Measurements from ENCODE around the gene ARMC7. TPM values are rescaled to one million over a fixed set of nuclear protein-coding genes. Genes with fewer than 3 reads are reported as not detected.

ARMC7 gene
- total and polyA plus RNA-seq, 10 of the 15 experiments (the other 5 are each of a cell fraction or from before 2014, with no cell fraction given): 1.5 to 19.8 (median 6.3) TPM

DNA sequence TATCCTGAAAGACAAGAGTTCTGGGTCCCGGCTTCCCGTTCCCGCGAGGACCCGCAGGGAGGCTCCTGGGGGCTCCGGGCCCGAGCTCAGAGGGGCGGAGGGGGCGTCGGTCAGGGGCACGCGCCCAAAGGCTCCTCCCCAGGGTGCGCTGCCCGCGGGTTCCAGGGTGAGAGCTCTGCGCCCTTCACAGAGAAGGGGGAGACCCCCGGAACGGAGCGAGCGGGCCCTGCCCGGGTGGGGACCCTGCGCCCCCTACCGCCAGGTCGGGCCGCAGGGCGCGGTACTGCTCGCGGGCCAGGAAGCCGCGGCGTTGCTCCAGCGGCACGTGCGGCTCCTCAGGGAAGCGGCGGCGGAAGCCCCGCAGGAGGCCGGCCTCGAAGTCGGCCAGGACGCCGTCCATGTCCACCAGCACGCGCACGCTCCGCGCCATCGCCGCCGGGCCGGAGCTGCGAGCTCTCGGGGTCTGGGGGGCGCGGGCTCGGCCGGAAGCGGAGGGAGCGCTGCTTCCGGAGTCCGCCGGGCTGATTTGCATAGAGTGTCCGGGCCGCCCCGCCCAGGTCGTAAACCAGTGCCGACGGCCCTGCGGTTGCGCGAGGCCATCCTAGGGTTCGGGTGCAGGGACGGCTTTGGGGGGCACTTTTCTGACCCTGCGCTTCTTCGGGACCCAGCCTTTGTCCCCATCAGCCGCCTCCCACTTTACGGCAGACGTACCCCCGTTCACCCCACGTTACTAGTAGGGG is 21.7 kb downstream of the ARMC7 start, which contains the start of gene NT5C (continued):
- TF ChIP-seq, protein P1, sequence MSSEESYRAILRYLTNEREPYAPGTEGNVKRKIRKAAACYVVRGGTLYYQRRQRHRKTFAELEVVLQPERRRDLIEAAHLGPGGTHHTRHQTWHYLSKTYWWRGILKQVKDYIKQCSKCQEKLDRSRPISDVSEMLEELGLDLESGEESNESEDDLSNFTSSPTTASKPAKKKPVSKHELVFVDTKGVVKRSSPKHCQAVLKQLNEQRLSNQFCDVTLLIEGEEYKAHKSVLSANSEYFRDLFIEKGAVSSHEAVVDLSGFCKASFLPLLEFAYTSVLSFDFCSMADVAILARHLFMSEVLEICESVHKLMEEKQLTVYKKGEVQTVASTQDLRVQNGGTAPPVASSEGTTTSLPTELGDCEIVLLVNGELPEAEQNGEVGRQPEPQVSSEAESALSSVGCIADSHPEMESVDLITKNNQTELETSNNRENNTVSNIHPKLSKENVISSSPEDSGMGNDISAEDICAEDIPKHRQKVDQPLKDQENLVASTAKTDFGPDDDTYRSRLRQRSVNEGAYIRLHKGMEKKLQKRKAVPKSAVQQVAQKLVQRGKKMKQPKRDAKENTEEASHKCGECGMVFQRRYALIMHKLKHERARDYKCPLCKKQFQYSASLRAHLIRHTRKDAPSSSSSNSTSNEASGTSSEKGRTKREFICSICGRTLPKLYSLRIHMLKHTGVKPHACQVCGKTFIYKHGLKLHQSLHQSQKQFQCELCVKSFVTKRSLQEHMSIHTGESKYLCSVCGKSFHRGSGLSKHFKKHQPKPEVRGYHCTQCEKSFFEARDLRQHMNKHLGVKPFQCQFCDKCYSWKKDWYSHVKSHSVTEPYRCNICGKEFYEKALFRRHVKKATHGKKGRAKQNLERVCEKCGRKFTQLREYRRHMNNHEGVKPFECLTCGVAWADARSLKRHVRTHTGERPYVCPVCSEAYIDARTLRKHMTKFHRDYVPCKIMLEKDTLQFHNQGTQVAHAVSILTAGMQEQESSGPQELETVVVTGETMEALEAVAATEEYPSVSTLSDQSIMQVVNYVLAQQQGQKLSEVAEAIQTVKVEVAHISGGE (CRISPR knock-in tag; IDR thresholded peaks at IDR 0.05): no peak
- TF ChIP-seq IKZF2 (IDR thresholded peaks at IDR 0.05) (no peak), PML (IDR thresholded peaks at IDR 0.05; ENCODE audit: low read length) (peak; percentile 63; the same call in 1 of the 2 replicates), MTA3 (IDR thresholded peaks at IDR 0.05; ENCODE audit: borderline replicate concordance, low read length) (no peak), POLR2AphosphoS5 (IDR thresholded peaks at IDR 0.05; ENCODE audit: low read length) (peak; percentile 90), IRF4 (IDR thresholded peaks at IDR 0.05; ENCODE audit: low read depth, low read length) (no peak), GATAD2B (conservative IDR thresholded peaks at IDR 0.05; ENCODE audit: low read depth) (peak; percentile 99), MXI1 (IDR thresholded peaks at IDR 0.05; ENCODE audit: low read depth, low read length) (peak; percentile 76), CTCF (IDR thresholded peaks at IDR 0.05 in 2 of 3, conservative IDR thresholded peaks at IDR 0.05 in 1 of 3; ENCODE audit: control insufficient read depth in 2 of 3, extremely low read depth in 1 of 3, insufficient read depth in 1 of 3, low read depth in 3 of 3, low read length in 3 of 3) (peak; percentile 72 to 74 (median 74); a peak in 5 of 6 replicates), NR2C2 (IDR thresholded peaks at IDR 0.05; ENCODE audit: borderline replicate concordance, control insufficient read depth, insufficient read length, low read depth) (no peak)
- TF ChIP-seq, protein P2, sequence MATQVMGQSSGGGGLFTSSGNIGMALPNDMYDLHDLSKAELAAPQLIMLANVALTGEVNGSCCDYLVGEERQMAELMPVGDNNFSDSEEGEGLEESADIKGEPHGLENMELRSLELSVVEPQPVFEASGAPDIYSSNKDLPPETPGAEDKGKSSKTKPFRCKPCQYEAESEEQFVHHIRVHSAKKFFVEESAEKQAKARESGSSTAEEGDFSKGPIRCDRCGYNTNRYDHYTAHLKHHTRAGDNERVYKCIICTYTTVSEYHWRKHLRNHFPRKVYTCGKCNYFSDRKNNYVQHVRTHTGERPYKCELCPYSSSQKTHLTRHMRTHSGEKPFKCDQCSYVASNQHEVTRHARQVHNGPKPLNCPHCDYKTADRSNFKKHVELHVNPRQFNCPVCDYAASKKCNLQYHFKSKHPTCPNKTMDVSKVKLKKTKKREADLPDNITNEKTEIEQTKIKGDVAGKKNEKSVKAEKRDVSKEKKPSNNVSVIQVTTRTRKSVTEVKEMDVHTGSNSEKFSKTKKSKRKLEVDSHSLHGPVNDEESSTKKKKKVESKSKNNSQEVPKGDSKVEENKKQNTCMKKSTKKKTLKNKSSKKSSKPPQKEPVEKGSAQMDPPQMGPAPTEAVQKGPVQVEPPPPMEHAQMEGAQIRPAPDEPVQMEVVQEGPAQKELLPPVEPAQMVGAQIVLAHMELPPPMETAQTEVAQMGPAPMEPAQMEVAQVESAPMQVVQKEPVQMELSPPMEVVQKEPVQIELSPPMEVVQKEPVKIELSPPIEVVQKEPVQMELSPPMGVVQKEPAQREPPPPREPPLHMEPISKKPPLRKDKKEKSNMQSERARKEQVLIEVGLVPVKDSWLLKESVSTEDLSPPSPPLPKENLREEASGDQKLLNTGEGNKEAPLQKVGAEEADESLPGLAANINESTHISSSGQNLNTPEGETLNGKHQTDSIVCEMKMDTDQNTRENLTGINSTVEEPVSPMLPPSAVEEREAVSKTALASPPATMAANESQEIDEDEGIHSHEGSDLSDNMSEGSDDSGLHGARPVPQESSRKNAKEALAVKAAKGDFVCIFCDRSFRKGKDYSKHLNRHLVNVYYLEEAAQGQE (IDR thresholded peaks at IDR 0.05; ENCODE audit: low read depth, low read length): no peak
- TF ChIP-seq, protein P3, sequence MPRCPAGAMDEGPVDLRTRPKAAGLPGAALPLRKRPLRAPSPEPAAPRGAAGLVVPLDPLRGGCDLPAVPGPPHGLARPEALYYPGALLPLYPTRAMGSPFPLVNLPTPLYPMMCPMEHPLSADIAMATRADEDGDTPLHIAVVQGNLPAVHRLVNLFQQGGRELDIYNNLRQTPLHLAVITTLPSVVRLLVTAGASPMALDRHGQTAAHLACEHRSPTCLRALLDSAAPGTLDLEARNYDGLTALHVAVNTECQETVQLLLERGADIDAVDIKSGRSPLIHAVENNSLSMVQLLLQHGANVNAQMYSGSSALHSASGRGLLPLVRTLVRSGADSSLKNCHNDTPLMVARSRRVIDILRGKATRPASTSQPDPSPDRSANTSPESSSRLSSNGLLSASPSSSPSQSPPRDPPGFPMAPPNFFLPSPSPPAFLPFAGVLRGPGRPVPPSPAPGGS (IDR thresholded peaks at IDR 0.05; ENCODE audit: borderline replicate concordance, insufficient read depth, low read depth, low read length, poor library complexity, severe bottlenecking): no peak
- TF ChIP-seq, protein P4, sequence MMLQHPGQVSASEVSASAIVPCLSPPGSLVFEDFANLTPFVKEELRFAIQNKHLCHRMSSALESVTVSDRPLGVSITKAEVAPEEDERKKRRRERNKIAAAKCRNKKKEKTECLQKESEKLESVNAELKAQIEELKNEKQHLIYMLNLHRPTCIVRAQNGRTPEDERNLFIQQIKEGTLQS (IDR thresholded peaks at IDR 0.05; ENCODE audit: borderline replicate concordance, extremely low read depth, low read depth, low read length): no peak
- TF ChIP-seq, protein P5, sequence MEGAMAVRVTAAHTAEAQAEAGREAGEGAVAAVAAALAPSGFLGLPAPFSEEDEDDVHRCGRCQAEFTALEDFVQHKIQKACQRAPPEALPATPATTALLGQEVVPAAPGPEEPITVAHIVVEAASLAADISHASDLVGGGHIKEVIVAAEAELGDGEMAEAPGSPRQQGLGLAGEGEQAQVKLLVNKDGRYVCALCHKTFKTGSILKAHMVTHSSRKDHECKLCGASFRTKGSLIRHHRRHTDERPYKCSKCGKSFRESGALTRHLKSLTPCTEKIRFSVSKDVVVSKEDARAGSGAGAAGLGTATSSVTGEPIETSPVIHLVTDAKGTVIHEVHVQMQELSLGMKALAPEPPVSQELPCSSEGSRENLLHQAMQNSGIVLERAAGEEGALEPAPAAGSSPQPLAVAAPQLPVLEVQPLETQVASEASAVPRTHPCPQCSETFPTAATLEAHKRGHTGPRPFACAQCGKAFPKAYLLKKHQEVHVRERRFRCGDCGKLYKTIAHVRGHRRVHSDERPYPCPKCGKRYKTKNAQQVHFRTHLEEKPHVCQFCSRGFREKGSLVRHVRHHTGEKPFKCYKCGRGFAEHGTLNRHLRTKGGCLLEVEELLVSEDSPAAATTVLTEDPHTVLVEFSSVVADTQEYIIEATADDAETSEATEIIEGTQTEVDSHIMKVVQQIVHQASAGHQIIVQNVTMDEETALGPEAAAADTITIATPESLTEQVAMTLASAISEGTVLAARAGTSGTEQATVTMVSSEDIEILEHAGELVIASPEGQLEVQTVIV (IDR thresholded peaks at IDR 0.05; ENCODE audit: borderline replicate concordance, partially characterized antibody): peak; percentile 96

Data from GM12878 (cell line).